GM19324 (cell line): ENCODE data around the gene CRYGS.
"Not testable (repeated sequence)": the region's sequence is repeated elsewhere in the genome, so short reads cannot be mapped to it uniquely, and the experiment has no call there.

ENCODE experiments used
- ATAC-seq: cut with Tn5 transposase; IDR thresholded peaks from one replicate; pipeline ENCODE4 v1.9.1; 2021; ENCODE audit warnings: mild to moderate bottlenecking, moderate library complexity; ENCODE audit not compliant: unreplicated experiment, low FRiP score

Gene CRYGS

GRCh38 chr3:186520957-186521842 is 23.0 kb downstream of the CRYGS start:
- ATAC-seq: peak; percentile 58

DNA sequence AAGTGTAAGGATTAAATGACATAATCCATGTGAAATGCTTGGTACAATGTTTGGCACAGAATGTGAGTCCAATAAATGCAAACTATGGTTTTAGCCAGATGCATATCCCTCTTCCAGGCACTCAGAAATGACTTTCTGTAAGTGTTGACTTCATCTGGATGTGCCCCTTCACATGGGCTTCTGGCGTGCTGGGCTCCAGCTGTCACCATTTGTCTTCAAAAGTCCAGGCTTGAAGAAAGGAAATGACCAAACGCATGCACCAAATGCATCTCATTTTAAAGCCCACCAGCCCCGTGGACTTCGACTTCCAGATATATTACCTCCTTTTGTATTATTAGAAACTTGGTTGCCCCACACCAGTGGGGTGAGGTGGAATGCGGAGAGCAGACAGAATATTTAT is 23.7 kb downstream of the CRYGS start:
- no peak for ATAC-seq

DNA sequence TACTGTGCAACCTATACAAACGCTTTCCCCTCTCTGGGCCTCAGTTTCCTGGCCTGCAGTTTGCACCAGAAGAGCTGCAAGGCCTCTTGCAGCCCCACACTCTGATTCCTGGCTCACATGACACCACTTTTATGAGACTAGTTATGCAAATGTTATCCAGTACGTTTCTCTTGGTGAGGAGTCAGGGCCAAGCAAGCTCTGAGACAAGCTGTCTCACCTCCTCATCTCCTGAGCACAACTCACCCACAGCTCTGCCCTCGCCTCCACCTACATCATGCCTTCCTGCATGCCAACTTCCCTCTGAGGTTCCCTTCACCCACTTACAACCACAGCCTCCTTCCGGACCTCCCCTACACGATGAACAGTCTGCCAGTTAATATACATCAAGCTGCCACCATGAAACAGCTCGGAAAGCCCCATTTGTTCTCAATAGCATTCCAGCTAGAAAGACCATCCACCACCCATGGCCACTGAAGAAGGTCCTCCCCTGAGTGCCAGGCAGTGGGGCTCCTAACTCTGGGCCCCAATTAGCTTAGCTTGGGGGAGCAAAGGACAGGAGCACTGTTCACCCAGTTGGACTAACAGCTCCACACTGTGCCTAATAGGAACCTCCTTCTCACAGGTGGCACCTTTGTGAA is 25.0 kb downstream of the CRYGS start:
- peak; percentile 40 for ATAC-seq

DNA sequence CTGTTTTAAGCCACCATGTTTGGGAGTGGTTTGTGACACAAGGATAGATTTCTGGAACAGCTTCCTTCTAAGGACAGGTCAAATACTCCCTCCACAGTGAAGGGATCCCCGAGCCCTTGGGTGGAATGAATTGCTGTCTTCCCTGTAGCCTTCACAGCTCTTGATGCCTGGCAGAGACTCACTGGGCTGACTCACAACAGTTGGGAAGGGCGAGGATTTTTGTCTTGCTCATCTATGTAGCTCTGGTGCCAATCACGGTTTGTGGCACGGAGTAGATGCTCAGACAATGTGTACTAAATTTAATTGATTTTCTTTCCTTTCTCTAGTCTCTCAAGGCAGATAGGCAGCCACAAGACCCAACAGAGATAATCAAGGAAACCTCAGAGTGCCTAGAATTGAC is 27.0 kb downstream of the CRYGS start:
- ATAC-seq: no peak

GRCh38 chr3:186516646-186517045 is 27.5 kb downstream of the CRYGS start:
- ATAC-seq: no peak

- no peak for ATAC-seq
These were observed 29.1 kb downstream of the CRYGS start for GRCh38 chr3:186515125-186515524.

GRCh38 chr3:186514296-186515002 is 29.7 kb downstream of the CRYGS start:
- no peak for ATAC-seq

DNA sequence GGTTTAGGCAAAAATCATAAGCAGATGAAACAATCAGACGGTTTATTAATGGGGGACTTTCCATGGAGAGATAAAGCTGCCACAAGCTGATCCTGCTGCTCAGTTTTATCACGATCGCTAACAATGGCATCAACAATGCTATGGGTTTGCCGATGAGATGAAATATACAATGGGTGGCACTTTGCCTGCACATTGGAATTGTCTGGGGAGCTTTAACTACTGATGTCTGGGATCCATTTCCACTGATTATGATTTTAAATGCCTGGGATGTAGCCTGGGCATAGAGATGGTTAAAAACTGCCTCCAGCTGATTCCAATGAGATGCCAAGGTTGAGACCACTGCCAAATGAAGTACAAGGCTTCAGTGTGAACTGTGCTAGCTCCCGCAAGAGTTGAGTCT is 30.8 kb downstream of the CRYGS start:
- no peak for ATAC-seq

GRCh38 chr3:186512570-186513302 is 31.4 kb downstream of the CRYGS start:
- ATAC-seq: no peak

GRCh38 chr3:186511702-186512101 is 32.5 kb downstream of the CRYGS start:
- ATAC-seq: no peak

GRCh38 chr3:186511245-186511644 is 32.9 kb downstream of the CRYGS start:
- peak; percentile 51 for ATAC-seq

- ATAC-seq: no peak
These were observed 33.7 kb downstream of the CRYGS start for GRCh38 chr3:186510374-186511079.

DNA sequence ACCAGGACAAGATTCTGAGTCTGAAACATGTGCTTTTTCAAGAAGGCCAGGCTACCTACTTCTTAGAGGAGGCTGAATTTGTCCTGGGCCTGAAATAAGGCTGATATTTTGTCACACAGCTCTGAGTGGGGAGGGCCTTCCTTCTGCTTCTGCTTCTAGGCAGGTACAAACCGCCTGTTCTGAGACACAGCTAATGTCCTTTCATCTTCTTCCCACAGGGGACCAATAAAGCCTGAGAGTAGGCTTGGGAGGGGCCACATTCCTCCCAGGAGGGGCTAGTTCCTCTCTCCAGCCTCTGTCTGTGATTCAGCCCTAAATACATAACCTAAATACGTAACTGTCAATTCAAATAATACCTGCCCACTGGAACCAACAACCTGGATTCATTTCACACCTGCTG is 34.8 kb downstream of the CRYGS start:
- ATAC-seq: no peak

DNA sequence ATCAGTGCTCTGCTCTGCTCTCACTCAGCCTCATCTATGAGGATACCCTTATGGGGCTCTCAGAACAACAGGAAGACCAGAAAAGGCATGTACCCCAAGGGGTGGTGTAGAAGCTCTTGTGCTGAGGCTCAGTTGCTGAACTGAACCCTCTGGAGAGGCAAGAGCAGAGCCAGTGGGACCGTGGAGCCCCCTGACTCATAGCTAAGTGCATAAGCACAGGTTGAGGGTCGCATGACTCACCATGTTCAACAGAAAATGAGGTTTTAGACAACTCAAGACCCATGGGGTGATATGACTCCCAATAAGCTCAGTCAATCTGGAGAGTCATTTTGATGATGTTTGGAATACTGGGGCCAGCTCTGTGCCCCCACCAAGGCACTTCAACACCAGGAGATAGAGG is 37.3 kb downstream of the CRYGS start:
- no peak for ATAC-seq

DNA sequence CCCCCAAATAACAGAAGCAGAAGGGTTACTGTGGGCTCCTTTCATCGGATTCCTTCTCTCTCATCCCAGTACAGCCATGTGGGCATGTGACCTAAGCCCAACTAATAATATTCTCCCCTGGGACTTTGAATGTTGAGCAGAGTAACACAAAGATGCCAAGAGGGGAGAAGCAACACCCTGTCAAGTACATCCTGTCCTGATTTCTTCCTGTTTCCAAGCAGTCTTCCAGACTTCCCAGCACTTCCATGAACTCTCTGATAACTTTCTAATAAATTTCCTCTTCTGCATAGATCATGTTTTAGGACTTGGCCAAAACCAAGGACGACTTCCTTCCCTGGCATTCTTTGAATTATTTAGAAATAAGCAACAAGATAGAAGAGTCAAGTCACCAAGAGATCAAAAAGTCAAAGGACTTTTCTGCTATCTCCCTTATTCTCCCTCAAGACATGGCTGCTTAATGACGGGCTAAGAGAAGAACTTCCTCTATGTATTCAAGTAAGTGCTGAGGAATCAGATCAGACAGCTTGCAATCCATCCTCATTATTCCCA is 37.9 kb downstream of the CRYGS start:
- no peak for ATAC-seq

- no peak for ATAC-seq
These were observed 41.0 kb downstream of the CRYGS start for GRCh38 chr3:186502966-186503712.

DNA sequence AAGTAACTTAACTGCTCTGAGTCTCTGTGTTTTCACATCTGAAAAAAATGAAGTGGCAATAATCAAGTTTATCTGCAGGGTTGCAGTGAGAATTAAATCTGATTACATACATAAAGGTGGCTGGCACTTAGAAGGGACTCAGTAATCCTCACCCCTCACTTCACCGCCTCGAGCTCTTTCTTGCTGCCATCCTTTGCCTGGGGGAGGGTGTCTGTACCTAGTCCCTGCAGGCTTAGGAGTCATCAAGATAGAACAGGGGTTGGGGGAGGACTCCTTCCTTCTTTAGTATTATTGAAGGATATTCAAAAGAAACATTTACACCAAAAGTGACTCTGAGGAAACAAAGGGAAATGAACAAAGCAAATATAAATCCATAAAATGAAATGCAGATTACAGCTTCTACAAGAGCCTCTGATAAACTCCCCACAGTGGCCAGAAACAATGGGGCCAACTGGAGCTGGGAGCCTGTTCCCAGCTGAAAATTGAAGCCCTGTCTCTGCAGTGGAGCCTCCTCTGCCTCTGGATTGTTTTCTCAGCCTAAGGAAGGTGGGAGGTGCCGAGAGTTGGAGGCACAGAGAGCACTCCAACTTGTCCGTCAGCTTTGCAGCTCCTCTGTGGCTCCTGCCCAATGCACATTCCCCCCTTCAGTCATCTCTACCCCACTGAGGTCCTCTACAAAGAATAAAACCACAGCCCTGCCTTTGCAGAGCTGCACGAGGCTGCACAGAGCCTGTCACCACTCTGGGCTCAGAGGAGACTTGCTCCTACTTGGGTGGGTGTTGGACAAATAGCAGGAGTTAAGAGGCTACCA is 41.8 kb downstream of the CRYGS start:
- no peak for ATAC-seq

DNA sequence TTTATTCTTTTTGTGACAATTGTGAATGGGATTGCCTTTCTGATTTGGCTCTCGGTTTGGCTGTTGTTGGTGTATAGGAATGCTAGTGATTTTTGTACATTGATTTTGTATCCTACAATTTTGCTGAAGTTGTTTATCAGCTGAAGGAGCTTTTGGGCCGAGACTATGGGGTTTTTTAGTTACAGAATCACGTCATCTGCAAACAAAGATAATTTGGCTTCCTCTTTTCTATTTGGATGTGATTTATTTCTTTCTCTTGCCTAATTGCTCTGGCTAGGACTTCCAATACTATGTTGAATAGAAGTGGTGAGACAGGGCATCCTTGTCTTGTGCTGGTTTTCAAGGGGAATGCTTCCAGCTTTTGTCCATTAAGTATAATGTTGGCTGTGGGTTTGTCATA is 44.2 kb downstream of the CRYGS start:
- not testable (repeated sequence) for ATAC-seq
